KOPT-K1 (cell line): ENCODE data around the gene PIPOX.

Experiments
- H3K27ac ChIP-seq: fragments of 200-600 bp; sonication (generic); 2 replicates; pipeline ENCODE4 v1.5.1; 2016; ENCODE audit warnings: antibody characterized with exemption, mild to moderate bottlenecking, low read depth, low read length; ENCODE audit not compliant: poor library complexity, severe bottlenecking
- H3K36me3 ChIP-seq: fragments of 200-600 bp; sonication (generic); 2 replicates; pipeline ENCODE4 v1.5.1; 2017; ENCODE audit warnings: antibody characterized with exemption, mild to moderate bottlenecking, low read length, moderate library complexity; ENCODE audit not compliant: insufficient read depth
- H3K9me3 ChIP-seq: fragments of 200-600 bp; sonication (generic); 2 replicates; pipeline ENCODE4 v1.5.1; 2017; ENCODE audit warnings: antibody characterized with exemption, low read length, mild to moderate bottlenecking; ENCODE audit not compliant: insufficient read depth, poor library complexity, severe bottlenecking

PIPOX gene

DNA sequence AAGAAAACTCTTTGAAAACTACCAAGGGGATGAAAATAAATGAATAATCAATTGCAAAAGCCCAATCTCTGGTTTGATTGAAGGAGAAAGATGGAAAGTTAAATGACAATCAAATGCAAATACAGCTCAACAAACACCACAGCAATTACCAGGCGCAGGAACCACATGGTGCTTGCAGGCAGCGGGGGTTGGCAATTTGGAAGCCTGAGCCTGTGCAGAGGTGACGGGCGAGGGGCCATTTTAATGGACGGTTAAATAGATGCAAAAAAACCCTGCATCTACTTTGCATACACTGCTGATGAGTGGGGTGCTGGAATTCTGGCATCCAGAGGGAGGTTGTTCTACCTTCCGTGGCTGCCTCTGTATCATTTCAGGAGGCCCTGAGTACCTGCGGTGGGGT, 32.4 kb upstream of the PIPOX start:
- Histone ChIP-seq H3K36me3 (no peaks in the 10 kb centered on the region), H3K27ac (no peak overlapping the region), H3K9me3 (no peaks in the 10 kb centered on the region)

DNA sequence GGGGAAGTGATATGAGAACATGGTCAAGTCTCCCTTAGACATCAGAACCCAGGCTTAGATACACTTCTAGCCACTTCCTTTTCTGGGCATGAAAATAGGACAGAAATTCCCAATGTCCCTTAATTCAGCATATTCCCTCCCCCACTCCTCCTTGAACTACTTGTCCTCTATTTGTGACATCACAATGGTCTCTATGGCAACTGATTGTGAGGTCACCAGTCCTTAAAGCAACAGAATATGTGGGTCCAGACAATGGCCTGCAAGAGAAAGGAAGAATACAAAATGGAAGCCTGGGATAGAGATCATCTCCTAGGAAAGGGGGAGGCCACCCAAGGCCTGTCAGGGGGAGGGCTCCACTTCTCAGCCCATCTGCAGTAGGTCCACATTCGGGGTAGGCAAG, 30.4 kb upstream of the PIPOX start:
- no peak overlapping the region for H3K27ac ChIP-seq
- no peaks in the 10 kb centered on the region for H3K9me3 ChIP-seq
- no peaks in the 10 kb centered on the region for H3K36me3 ChIP-seq

DNA sequence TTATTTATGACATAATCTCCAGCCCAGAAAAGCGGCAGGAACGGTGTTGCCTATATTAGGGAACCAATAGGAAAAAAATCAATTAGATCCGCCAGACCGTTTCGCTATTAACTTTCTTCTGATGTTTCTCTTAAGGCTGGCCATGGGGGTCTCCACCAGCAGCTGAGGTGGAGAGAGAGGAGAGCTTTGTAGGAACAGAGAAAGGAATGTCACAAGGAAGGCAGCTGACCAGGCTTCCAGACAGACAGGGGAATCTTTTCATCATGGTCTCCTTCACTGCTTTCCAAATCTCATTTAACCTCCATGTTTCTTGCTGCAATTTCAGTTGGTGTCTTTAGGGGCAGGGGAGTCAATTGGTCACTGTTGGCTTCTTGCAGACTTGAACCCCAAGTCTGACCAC, 28.2 kb upstream of the PIPOX start:
- H3K36me3 ChIP-seq: no peaks in the 10 kb centered on the region
- no peak overlapping the region for H3K27ac ChIP-seq
- no peaks in the 10 kb centered on the region for H3K9me3 ChIP-seq

DNA sequence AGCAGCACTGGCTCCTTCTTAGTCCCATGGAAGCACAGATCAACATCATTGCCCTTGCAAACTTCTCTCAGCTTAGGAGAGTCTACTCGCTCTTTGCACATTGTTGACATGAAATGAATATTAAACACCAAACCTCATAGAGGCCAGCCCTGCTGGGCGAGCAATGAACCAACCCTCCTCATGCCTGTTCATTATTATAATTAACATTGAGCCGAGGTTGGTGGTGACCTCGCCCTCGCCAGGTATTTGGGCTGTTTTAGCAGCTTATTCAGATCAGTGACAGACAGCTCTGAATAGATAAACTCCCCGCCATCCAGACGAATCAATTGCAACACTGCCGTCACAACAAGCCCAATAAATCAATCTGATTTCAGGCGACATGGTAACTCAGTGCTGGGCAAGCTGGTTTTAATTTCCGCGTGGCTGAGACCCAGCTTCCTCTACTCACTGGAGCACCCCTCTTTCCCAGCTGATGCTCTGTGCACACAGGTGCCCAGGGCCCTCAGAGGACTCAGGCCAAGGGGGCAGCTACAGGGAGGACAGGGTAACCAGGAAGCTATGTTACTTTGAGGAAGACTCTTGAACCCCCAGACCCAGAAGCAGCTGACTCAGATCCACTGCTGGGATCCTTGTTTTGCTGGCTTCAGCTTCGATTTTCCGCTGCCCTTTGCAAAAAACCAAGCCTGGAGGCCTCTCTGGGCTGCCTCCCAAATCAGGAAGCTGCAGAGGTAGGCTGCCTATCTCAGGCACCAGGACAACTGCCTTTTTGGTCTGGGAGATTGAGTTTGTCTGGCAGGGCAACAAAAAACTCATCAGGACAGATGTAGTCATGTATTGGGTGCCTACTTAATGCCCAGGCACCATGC, 26.4 kb upstream of the PIPOX start:
- H3K36me3 ChIP-seq: no peaks in the 10 kb centered on the region
- no peaks in the 10 kb centered on the region for H3K9me3 ChIP-seq
- no peak overlapping the region for H3K27ac ChIP-seq

DNA sequence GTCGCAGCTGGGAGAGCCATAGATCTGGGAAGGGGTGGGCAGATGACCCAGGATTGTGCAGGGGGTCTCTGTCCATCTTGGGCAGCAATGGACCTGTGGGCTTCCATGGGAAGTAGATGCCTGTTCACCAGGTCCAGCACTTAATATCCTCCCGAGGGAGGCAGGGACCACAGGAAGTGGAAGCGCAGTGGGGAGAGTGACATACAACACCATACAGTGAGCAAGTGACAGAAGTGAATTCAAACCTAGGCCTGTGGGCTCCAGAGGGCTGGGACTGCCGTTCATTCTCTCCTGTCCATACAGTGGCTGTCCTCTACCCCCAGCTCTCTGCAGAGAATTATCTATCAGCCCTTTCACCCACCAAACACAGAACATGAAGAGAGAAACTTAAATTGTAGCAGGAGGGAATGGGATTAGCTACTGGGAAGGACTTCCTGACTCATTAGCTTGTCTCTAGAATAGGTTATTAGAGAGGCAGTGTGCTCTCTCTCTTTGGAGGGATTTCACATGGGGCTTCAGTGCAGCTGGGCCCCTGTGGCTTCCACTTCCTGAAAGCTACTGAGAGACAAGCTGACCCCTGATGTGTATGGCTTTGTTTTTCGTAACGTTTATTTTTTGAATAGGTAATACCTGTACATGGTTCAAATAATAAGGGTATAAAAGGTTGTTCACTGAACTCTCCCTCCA, 24.0 kb upstream of the PIPOX start:
- Histone ChIP-seq H3K36me3 (no peaks in the 10 kb centered on the region), H3K9me3 (no peaks in the 10 kb centered on the region), H3K27ac (peak overlapping the region; percentile 27)

DNA sequence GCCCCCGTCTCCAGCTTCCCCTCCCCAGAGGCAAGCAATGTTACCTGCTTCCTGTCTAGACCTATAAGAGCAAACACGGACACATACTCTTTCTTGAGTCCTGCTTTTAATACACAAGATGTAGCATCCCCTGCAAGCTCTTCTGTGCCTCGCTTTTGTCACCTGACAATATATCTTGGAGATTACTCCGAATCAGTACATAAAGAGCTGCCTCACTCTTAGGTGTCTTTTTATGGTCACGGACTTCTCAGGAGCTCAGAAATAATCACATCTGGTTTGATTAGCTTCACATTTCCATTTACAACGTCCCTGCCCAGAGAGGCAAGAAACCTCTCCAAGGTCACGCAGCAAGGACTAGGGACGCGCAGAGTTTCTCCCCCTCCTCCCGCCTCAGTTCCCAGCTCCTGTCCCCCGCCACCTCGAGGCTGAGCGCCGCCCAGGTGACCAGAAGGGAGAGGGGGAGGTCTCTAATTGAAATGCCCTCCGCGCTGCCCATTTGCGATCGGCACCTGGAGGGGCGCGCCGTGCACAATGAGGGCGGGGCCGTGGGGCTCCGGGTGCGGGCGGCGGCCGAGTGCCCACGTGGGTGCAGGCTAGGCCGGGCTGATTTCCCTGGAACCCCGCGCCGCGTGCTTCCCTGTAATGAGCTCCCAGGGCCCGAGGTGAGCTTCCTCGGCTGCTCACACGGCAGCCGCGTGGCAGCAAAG, 23.3 kb upstream of the PIPOX start:
- H3K9me3 ChIP-seq: no peaks in the 10 kb centered on the region

DNA sequence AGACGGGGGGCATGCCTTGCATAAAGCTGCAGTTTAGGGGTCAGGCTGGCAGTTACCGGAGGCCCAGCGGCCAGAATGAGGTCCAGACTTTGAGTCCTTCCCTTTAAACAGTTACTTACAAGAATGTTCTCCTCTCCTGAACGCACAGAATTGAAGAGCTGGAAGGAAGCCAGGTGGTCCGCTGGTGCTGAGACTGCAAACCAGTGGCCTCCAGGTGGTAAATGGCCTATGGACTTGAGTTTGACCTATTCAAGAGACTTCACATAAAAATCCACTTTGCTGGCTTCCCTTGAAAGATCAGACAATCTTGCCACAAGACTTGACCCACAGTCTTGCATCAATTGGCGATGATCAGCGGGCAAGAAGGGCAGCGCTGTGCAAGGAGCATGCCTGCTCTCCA, 22.4 kb upstream of the PIPOX start:
- Histone ChIP-seq H3K27ac (no peak overlapping the region), H3K9me3 (no peaks in the 10 kb centered on the region), H3K36me3 (no peaks in the 10 kb centered on the region)

More for the DNA sequence above, 23.3 kb upstream of the PIPOX start:
- Histone ChIP-seq H3K36me3 (no peaks in the 10 kb centered on the region), H3K27ac (peak overlapping the region; percentile 27)

DNA sequence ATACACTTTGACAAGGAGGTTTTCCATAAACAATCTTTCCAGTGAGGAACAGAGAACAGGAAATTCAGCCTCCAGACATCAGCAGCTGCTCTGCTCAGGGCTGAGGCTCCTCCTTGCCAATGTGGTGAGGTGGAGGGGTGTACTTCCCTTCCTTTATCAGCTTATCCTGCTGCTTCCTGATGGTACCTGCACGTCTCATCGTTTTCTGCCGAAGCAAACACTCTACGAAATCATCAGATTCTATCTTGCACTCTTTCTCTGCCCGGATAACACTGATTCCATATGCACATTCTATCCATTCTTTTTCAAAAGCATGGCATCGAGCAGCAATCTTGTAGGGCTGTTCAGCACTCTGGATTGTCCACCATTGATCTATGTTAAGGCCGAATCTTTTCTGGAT, 21.7 kb upstream of the PIPOX start:
- Histone ChIP-seq H3K27ac (peak overlapping the region; percentile 32), H3K36me3 (no peaks in the 10 kb centered on the region), H3K9me3 (no peaks in the 10 kb centered on the region)

DNA sequence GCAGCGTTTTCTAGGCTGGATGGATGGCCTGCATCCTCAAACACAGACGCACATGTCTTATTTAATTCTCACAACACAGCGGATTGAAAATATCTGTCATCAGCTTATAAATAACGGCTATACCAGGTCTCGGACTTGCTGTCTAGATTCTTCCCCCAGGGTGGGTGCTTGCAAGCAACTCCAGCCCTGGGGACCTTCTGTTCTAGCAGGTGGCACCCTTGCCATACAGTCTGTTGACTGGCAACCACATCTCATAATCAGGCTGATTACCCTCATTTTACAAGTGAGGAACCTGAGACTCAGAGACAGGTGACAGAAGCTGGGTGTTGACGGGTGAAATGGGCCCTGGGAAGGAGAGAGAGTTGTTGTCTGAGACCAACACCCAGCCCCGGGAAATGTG, 20.9 kb upstream of the PIPOX start:
- no peaks in the 10 kb centered on the region for H3K9me3 ChIP-seq
- H3K27ac ChIP-seq: peak overlapping the region; percentile 32
- no peaks in the 10 kb centered on the region for H3K36me3 ChIP-seq

DNA sequence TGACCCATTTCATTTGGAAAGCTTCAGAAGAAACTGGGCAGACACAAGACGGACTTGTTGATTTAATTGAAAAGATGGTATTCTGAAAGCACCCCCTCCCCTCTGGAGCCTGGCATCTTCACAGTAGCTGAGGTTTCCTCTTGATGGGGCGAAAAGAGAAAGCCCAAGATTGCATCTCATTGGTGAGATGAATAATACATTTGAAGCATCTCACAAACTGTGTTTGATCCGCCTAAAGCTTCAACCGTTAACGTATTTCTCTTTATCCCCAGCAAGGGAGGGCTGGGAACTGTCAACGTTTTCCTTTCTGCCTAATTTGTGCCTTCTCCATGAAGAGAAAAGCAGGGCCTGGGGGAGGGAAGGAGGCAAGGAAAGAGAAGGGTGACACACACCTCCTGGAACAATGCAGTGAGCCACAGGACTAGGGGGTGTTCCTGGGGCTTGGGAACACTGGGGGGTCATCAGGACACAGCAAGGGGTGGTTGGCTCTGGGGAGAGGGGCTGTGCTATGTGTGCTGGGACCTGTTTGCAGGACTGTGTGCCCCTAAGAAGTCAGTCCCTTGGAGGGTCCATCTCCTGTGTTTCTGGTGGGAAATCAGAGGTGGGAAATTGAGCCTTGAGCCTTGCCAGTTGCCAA, 18.5 kb upstream of the PIPOX start:
- Histone ChIP-seq H3K27ac (peak overlapping the region; percentile 72), H3K9me3 (no peaks in the 10 kb centered on the region), H3K36me3 (no peaks in the 10 kb centered on the region)

DNA sequence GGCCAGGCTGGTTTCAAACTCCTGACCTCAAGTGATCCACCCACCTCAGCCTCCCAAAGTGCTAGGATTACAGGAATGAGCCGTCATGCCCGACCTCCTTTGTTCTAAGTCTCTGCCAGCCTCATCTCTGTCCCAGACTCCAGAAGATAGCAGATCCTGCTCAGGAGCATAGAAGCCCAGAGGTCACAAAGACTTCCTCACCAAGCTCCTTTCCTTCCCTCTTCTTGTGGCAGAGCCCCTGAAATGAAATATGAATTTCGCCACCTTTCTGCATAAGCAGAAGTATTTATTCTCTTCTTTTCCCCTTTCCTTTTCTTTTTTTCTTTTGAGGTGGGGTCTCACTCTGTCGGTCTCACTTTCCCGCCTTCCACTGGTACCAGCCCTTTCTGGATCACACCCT, 11.5 kb upstream of the PIPOX start:
- Histone ChIP-seq H3K36me3 (no peaks in the 10 kb centered on the region), H3K27ac (no peak overlapping the region)

DNA sequence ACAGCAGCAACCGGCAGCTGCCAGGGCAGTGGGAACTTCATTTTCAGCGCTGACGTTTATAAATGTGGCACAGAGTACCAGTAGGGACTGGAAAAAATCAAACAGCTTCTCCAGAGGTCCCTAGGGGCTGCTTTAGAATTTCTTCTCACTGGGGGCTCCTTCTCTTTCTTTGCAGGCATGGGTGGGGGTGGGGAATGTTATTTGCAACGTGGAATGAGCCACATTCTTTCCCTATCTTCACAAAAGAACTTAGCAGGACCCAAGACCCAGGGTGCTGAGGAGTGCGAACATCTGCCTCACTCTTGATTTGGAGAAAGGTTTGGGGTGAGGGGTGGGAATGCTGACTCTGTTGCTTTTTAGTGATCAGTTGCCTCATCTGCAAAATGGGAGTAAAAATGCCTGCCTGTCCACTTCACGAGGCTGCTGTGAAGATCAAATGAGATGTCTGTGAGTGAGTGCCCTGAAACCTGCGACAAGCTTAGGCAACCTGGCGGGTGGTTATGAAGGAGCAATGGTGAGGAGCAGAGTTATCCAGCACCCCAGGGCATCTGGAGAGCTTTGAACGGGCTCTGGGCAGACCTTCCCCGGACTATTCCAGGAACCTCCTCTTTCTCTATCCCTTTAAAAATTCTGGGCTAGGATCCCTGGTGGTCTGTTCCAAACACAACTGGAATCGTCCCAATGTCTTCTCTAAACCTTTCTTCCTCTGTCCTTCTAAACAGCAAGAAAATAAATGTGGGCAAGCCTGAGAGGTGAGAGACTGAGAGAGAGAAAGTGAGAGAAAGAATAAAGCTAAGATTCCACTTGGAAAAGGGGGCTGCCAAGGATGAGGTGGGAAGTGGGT, 10.7 kb upstream of the PIPOX start:
- H3K9me3 ChIP-seq: peaks cover 20% of the 10 kb centered on the region
- H3K27ac ChIP-seq: no peak overlapping the region
- H3K36me3 ChIP-seq: no peaks in the 10 kb centered on the region

More for the DNA sequence above, 11.5 kb upstream of the PIPOX start:
- peaks cover 20% of the 10 kb centered on the region for H3K9me3 ChIP-seq

DNA sequence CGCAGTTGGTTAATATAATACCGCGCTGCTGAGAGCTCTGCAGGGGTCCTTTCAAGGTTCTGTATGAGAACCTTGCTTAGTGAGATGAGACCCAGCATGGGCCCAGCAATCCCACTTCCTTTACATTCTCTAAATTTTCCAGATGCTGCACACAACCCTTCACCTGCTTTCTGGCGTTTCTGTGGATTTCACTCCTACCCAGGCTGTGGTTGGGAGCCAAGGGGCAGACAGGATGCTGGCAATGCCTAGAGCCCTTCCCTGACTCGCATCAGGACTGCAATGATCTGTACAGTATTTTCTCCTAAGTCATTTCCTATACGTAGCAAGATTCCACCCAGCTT, 10.1 kb upstream of the PIPOX start:
- Histone ChIP-seq H3K27ac (no peak overlapping the region), H3K9me3 (peaks cover 20% of the 10 kb centered on the region), H3K36me3 (no peaks in the 10 kb centered on the region)

DNA sequence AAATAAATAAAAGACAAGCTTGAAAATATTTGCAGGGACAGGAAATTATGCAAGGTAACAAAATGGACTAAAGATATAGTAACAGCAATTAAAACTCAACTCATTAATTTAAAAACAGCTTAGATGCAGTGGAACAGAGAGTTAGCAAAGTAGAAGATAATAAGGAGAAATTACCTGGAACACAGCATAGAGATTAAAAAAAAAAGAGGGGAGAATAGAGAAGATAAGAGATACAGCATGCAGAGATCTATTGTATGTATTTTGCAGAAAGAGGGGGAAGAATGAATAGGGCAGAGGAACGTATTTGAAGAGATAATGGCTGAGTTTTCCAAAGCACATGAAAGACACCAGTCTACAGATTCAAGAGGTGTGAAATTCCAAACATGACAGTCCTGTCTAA, 8.4 kb upstream of the PIPOX start:
- no peaks in the 10 kb centered on the region for H3K36me3 ChIP-seq
- no peak overlapping the region for H3K27ac ChIP-seq
- peaks cover 20% of the 10 kb centered on the region for H3K9me3 ChIP-seq
